Endothelial cell of umbilical vein (primary cell): ENCODE results near the gene MB. TPM values are rescaled to one million over a fixed set of nuclear protein-coding genes. Genes with fewer than 3 reads are reported as not detected.

Experiments
- BruUV-seq: library from RNA; stranded (reverse); fragments of 400-500 nt; replicated peaks from 2 replicates; lab custom pipeline; 2021; lab: Mats Ljungman, UMichigan
- CTCF ChIA-PET: fragments of 300-600, 350-600 bp; sonication (Branson Sonifier 250); formaldehyde crosslinking; loops from one replicate; lab custom pipeline; 2021; ENCODE audit warnings: antibody characterized with exemption, inconsistent platforms; lab: Charles Lee
- POLR2A ChIA-PET: fragments of 300-600, 350-600 bp; sonication (Branson Sonifier 250); formaldehyde crosslinking; loops from one replicate; lab custom pipeline; 2021; ENCODE audit warnings: antibody characterized with exemption, inconsistent platforms; lab: Charles Lee
- DNase-seq: peaks from one replicate; pipeline ENCODE4 v3.0.0-alpha.2; 2011; ENCODE audit warnings: low read depth, low spot score
- FAIRE-seq: peaks from 2 replicates; lab custom pipeline; 2011; peaks lifted over from hg19 to GRCh38; lab: Jason Lieb, UNC
- H2AFZ ChIP-seq: 2 replicates; pipeline ENCODE4 v1.6.0; 2012; ENCODE audit warnings: low read depth, low read length, control low read depth, inconsistent platforms
- H3K27ac ChIP-seq: 2 replicates; pipeline ENCODE4 v1.5.1; 2011; ENCODE audit warnings: low read depth, mild to moderate bottlenecking, control low read depth, low read length, moderate library complexity; ENCODE audit not compliant: insufficient read depth
- H3K27me3 ChIP-seq, 2 experiments: 2 replicates each; pipeline versions ENCODE4 v1.6.0 to v1.6.1; 2011; ENCODE audit warnings: low read length in 2 of 2, mixed read lengths in 1 of 2; ENCODE audit not compliant: control insufficient read depth in 2 of 2, insufficient read depth in 2 of 2
- H3K36me3 ChIP-seq, 2 experiments: 2 replicates in 1 of 2; 3 replicates in 1 of 2; pipeline ENCODE4 v1.5.1; 2011; ENCODE audit warnings: low read length in 2 of 2, mild to moderate bottlenecking in 1 of 2, moderate library complexity in 1 of 2; ENCODE audit not compliant: control insufficient read depth in 2 of 2, insufficient read depth in 2 of 2; ENCODE audit errors: extremely low read depth in 1 of 2
- H3K4me1 ChIP-seq: 3 replicates; pipeline ENCODE4 v1.5.1; 2011; ENCODE audit warnings: mild to moderate bottlenecking, low read length; ENCODE audit not compliant: control insufficient read depth, insufficient read depth; ENCODE audit errors: extremely low read depth
- H3K4me2 ChIP-seq: 2 replicates; pipeline ENCODE4 v1.6.1; 2011; ENCODE audit warnings: low read length, control low read depth, mixed read lengths; ENCODE audit not compliant: insufficient read depth
- H3K4me3 ChIP-seq, 3 experiments: fragments of 200-600 bp in 1 of 3; sonication (generic), shearing (Covaris generic) in 1 of 3; replicated peaks in 1 of 3; 2 replicates each; pipeline ENCODE4 v1.5.1; 2011 to 2016; ENCODE audit warnings: control low read depth in 3 of 3, low read length in 3 of 3, mild to moderate bottlenecking in 2 of 3, inconsistent platforms in 1 of 3, low read depth in 1 of 3, moderate library complexity in 1 of 3; ENCODE audit not compliant: insufficient read depth in 1 of 3
- H3K79me2 ChIP-seq: 2 replicates; pipeline ENCODE4 v1.6.0; 2012; ENCODE audit warnings: low read length, inconsistent platforms; ENCODE audit not compliant: control insufficient read depth, insufficient read depth
- H3K9ac ChIP-seq: replicated peaks from 2 replicates; pipeline ENCODE3; 2011; ENCODE audit warnings: low read length, control low read depth; ENCODE audit not compliant: insufficient read depth; ENCODE audit errors: extremely low read depth
- H3K9me1 ChIP-seq: replicated peaks from 3 replicates; pipeline ENCODE4 v1.6.0; 2011; ENCODE audit warnings: mild to moderate bottlenecking, low read length; ENCODE audit not compliant: control insufficient read depth, insufficient read depth; ENCODE audit errors: extremely low read depth
- H3K9me3 ChIP-seq: replicated peaks from 2 replicates; pipeline ENCODE4 v1.5.1; 2012; ENCODE audit warnings: low read length, inconsistent platforms; ENCODE audit not compliant: control insufficient read depth, insufficient read depth
- H4K20me1 ChIP-seq: replicated peaks from 2 replicates; pipeline ENCODE3; 2011; ENCODE audit warnings: mild to moderate bottlenecking, low read length; ENCODE audit not compliant: control insufficient read depth, insufficient read depth; ENCODE audit errors: extremely low read depth
- EZH2 ChIP-seq: IDR thresholded peaks from 2 replicates; pipeline ENCODE4 v1.6.1; 2012; ENCODE audit warnings: borderline replicate concordance, low read depth, mild to moderate bottlenecking, moderate library complexity, low read length, inconsistent platforms; ENCODE audit not compliant: severe bottlenecking
- FOS ChIP-seq: IDR thresholded peaks from 2 replicates; pipeline ENCODE4 v1.6.1; 2011; ENCODE audit warnings: mild to moderate bottlenecking, low read length, moderate library complexity, borderline replicate concordance; ENCODE audit not compliant: insufficient read depth
- GATA2 ChIP-seq: IDR thresholded peaks from 2 replicates; pipeline ENCODE4 v1.7.0; 2011; ENCODE audit warnings: low read depth, mild to moderate bottlenecking, moderate library complexity, mixed read lengths, low read length; ENCODE audit not compliant: insufficient read length, insufficient read depth
- JUN ChIP-seq: IDR thresholded peaks from 2 replicates; pipeline ENCODE4 v1.6.1; 2011; ENCODE audit warnings: borderline replicate concordance, low read depth; ENCODE audit not compliant: insufficient read length, insufficient read depth
- MYC ChIP-seq: IDR thresholded peaks from one replicate; pipeline ENCODE4 v1.6.1; 2011; ENCODE audit warnings: mild to moderate bottlenecking, low read depth, low read length
- POLR2A ChIP-seq: IDR thresholded peaks from 2 replicates; pipeline ENCODE4 v1.6.1; 2012; ENCODE audit warnings: low read depth, mild to moderate bottlenecking, control low read depth, low read length
- POLR2AphosphoS5 ChIP-seq: IDR thresholded peaks from 2 replicates; pipeline ENCODE4 v1.6.1; 2012; ENCODE audit warnings: low read depth, mild to moderate bottlenecking, control low read depth, low read length, moderate library complexity; ENCODE audit not compliant: insufficient read depth
- dilution Hi-C: fragments of 300-500 bp; cut with MboI; formaldehyde crosslinking; loops from one replicate; pipeline ENCODE4 v1.15.0; 2019; ENCODE audit warnings: low sequenced_read_pairs; ENCODE audit not compliant: extremely low pct_ligation_motif_present
- intact Hi-C: fragments of 100-400 bp; cut with micrococcal nuclease; formaldehyde crosslinking; loops from one replicate; pipeline ENCODE4 v1.10.0; 2022
- polyA plus RNA-seq, 4 experiments: library from polyadenylated mRNA; depleted of rRNA in 3 of 4; stranded (reverse) in 3 of 4; unstranded in 1 of 4; fragments of >200 nt; gene quantifications; 2 replicates each; pipeline versions ENCODE4 v1.2.1 to v1.2.3, GENCODE V29; 2011 to 2012; ENCODE audit warnings: missing spikeins in 1 of 4
- total RNA-seq: library from RNA; stranded (reverse); gene quantifications from 2 replicates; pipeline ENCODE4 v1.2.3, GENCODE V29; 2021
- TF ChIP-seq, protein P1 (sequence below), 2 donors: IDR thresholded peaks; 1 replicate in 1 of 2; 2 replicates in 1 of 2; pipeline ENCODE4 v1.5.1; 2011; ENCODE audit warnings: low read length in 2 of 2, mild to moderate bottlenecking in 2 of 2, moderate library complexity in 2 of 2, control low read depth in 1 of 2, inconsistent platforms in 1 of 2, low read depth in 1 of 2; ENCODE audit not compliant: insufficient read depth in 1 of 2; ENCODE audit errors: extremely low read depth in 1 of 2
- TF ChIP-seq, protein P2 (sequence below): IDR thresholded peaks from 2 replicates; pipeline ENCODE4 v1.6.1; 2011; ENCODE audit not compliant: insufficient read depth, insufficient read length

The MB gene
- total and polyA plus RNA-seq, 2 donors (not counting 3 experiments of a cell fraction or from before 2014, with no cell fraction given) = not detected

GRCh38 chr22:35605851-35606481, 11.2 kb downstream of the MB start:
- Histone ChIP-seq H3K9me3 (no peaks in the 10 kb centered on the region), H3K9me1 (no peaks in the 10 kb centered on the region), H3K4me1 (no peaks in the 10 kb centered on the region), H3K79me2 (no peaks in the 10 kb centered on the region), H2AFZ (no peak overlapping the region), H3K27me3 (peaks cover 0 to 9% of the 10 kb centered on the region in 2 experiments), H3K4me2 (no peak overlapping the region), H3K4me3 (no peak overlapping the region), H4K20me1 (no peaks in the 10 kb centered on the region), H3K36me3 (no peaks in the 10 kb centered on the region), H3K9ac (no peak overlapping the region), H3K27ac (no peak overlapping the region)
- TF ChIP-seq JUN (no peak), GATA2 (no peak), POLR2AphosphoS5 (no peak), EZH2 (no peak), MYC (no peak), FOS (no peak), POLR2A (no peak)
- TF ChIP-seq, protein P1, sequence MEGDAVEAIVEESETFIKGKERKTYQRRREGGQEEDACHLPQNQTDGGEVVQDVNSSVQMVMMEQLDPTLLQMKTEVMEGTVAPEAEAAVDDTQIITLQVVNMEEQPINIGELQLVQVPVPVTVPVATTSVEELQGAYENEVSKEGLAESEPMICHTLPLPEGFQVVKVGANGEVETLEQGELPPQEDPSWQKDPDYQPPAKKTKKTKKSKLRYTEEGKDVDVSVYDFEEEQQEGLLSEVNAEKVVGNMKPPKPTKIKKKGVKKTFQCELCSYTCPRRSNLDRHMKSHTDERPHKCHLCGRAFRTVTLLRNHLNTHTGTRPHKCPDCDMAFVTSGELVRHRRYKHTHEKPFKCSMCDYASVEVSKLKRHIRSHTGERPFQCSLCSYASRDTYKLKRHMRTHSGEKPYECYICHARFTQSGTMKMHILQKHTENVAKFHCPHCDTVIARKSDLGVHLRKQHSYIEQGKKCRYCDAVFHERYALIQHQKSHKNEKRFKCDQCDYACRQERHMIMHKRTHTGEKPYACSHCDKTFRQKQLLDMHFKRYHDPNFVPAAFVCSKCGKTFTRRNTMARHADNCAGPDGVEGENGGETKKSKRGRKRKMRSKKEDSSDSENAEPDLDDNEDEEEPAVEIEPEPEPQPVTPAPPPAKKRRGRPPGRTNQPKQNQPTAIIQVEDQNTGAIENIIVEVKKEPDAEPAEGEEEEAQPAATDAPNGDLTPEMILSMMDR (IDR thresholded peaks at IDR 0.05; ENCODE audit: extremely low read depth in 1 of 2, insufficient read depth in 1 of 2, low read depth in 1 of 2, low read length in 2 of 2) = no peak
- TF ChIP-seq, protein P2, sequence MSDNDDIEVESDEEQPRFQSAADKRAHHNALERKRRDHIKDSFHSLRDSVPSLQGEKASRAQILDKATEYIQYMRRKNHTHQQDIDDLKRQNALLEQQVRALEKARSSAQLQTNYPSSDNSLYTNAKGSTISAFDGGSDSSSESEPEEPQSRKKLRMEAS = no peak
- FAIRE-seq (no peak), DNase-seq (no peak)
- ChIA-PET CTCF (no interaction called here), POLR2A (no interaction called here)
- BruUV-seq = no TSS peak
- intact Hi-C loops (no loop called here), dilution Hi-C loops (no loop called here)
